GM12878 (cell line): ENCODE results near the gene SFXN5. TPM values are rescaled to one million over a fixed set of nuclear protein-coding genes. Genes with fewer than 3 reads are reported as not detected.

Source experiments
- ATAC-seq: fragments of 200-7000 bp; cut with Tn5 transposase; 3 replicates; pipeline ENCODE4 v1.9.1; 2020; ENCODE audit warnings: mild to moderate bottlenecking, moderate library complexity
- BruUV-seq: library from RNA; stranded (reverse); fragments of 400-500 nt; replicated peaks from 2 replicates; lab custom pipeline; 2021; lab: Mats Ljungman, UMichigan
- CTCF ChIA-PET: fragments of 300-600 bp; sonication (Branson Sonifier 250); formaldehyde crosslinking; extraction: SDS; loops from one replicate; lab custom pipeline; 2021; ENCODE audit warnings: inconsistent platforms; lab: Yijun Ruan, JAX
- POLR2A ChIA-PET: fragments of 350-600 bp; formaldehyde crosslinking; extraction: SDS; loops from one replicate; lab custom pipeline; 2021; ENCODE audit warnings: inconsistent platforms; lab: Charles Lee
- RAD21 ChIA-PET: fragments of 300-600 bp; sonication (Branson Sonifier 250); formaldehyde crosslinking; loops from one replicate; lab custom pipeline; 2023; ENCODE audit warnings: antibody characterized with exemption; ENCODE audit not compliant: unreplicated experiment; lab: Charles Lee
- SMC1A ChIA-PET: fragments of 300-600 bp; sonication (Branson Sonifier 250); formaldehyde crosslinking; loops from one replicate; lab custom pipeline; 2023; ENCODE audit not compliant: unreplicated experiment, uncharacterized antibody; lab: Charles Lee
- DNase-seq: peaks from one replicate; pipeline ENCODE4 v3.0.0-alpha.2; 2011; ENCODE audit warnings: low read depth, low spot score
- FAIRE-seq: peaks from 3 replicates; lab custom pipeline; 2011; peaks lifted over from hg19 to GRCh38; lab: Jason Lieb, UNC
- H2AFZ ChIP-seq: 2 replicates; pipeline ENCODE4 v1.6.0; 2011; ENCODE audit warnings: low read depth, low read length, control low read depth; ENCODE audit not compliant: control insufficient read depth
- H3K27ac ChIP-seq: 2 replicates; pipeline ENCODE4 v1.5.1; 2011; ENCODE audit warnings: control low read depth; ENCODE audit not compliant: control insufficient read depth, insufficient read depth
- H3K27me3 ChIP-seq, 2 experiments: replicated peaks in 1 of 2; 2 replicates each; pipeline versions ENCODE4 v1.6.0 to v1.6.1; 2011; ENCODE audit warnings: low read length in 1 of 2; ENCODE audit not compliant: control insufficient read depth in 2 of 2, insufficient read depth in 2 of 2
- H3K36me3 ChIP-seq, 2 experiments: 2 replicates each; pipeline ENCODE4 v1.5.1; 2011; ENCODE audit warnings: low read length in 1 of 2; ENCODE audit not compliant: control insufficient read depth in 2 of 2, insufficient read depth in 2 of 2
- H3K4me1 ChIP-seq: 2 replicates; pipeline ENCODE4 v1.6.1; 2011; ENCODE audit warnings: mild to moderate bottlenecking, low read length, moderate library complexity, mixed read lengths; ENCODE audit not compliant: control insufficient read depth, insufficient read depth
- H3K4me2 ChIP-seq: 2 replicates; pipeline ENCODE4 v1.6.0; 2011; ENCODE audit warnings: control low read depth; ENCODE audit not compliant: control insufficient read depth, insufficient read depth
- H3K4me3 ChIP-seq: fragments of 200-600 bp; sonication (generic); 2 replicates; pipeline ENCODE4 v1.5.1; 2016
- H3K79me2 ChIP-seq: 2 replicates; pipeline ENCODE4 v1.6.0; 2011; ENCODE audit warnings: low read length; ENCODE audit not compliant: control insufficient read depth, insufficient read depth
- H3K9ac ChIP-seq: 2 replicates; pipeline ENCODE4 v1.8.0; 2011; ENCODE audit warnings: low read length, control low read depth, mixed read lengths; ENCODE audit not compliant: control insufficient read depth, insufficient read depth
- H3K9me3 ChIP-seq: replicated peaks from 3 replicates; pipeline ENCODE4 v1.5.1; 2011; ENCODE audit warnings: mild to moderate bottlenecking, low read length; ENCODE audit not compliant: control insufficient read depth, insufficient read depth
- H4K20me1 ChIP-seq: 2 replicates; pipeline ENCODE4 v1.6.0; 2011; ENCODE audit not compliant: control insufficient read depth, insufficient read depth
- EZH2 ChIP-seq: IDR thresholded peaks from 2 replicates; pipeline ENCODE4 v1.6.1; 2012; ENCODE audit warnings: low read depth, mild to moderate bottlenecking, control low read depth, inconsistent platforms, low read length, borderline replicate concordance; ENCODE audit not compliant: control insufficient read depth
- HCFC1 ChIP-seq: fragments of 150-350 bp; IDR thresholded peaks from 2 replicates; pipeline ENCODE4 v1.6.1; 2014; ENCODE audit warnings: low read length
- IKZF1 ChIP-seq: fragments of 450-650 bp; conservative IDR thresholded peaks from 2 replicates; pipeline ENCODE4 v1.6.1; 2017; ENCODE audit warnings: antibody characterized with exemption, mild to moderate bottlenecking
- JUNB ChIP-seq: IDR thresholded peaks from 2 replicates; pipeline ENCODE4 v1.6.1; 2016; ENCODE audit warnings: antibody characterized with exemption, mild to moderate bottlenecking
- NR2C1 ChIP-seq: fragments of 450-650 bp; IDR thresholded peaks from 2 replicates; pipeline ENCODE4 v1.6.1; 2017; ENCODE audit warnings: antibody characterized with exemption, mild to moderate bottlenecking, moderate library complexity
- PAX5 ChIP-seq: IDR thresholded peaks from 2 replicates; pipeline ENCODE4 v1.6.1; 2011; ENCODE audit warnings: low read depth, low read length, borderline replicate concordance
- ZNF384 ChIP-seq: IDR thresholded peaks from 2 replicates; pipeline ENCODE4 v1.6.1; 2012; ENCODE audit warnings: low read depth, mild to moderate bottlenecking, low read length, improper control_type of control experiment, borderline replicate concordance
- WGBS: methylation state at CpG from one replicate; pipeline ENCODE4 v1.1.6; 2016; ENCODE audit warnings: low lambda C conversion rate; ENCODE audit not compliant: insufficient replicate concordance, insufficient coverage; ENCODE audit errors: missing lambda C conversion rate; 5-methylcytosine and 5-hydroxymethylcytosine counted together
- in situ Hi-C: fragments of 300-500 bp; cut with MboI; formaldehyde crosslinking; loops from 9 replicates; pipeline ENCODE4 v1.14.3; 2018; ENCODE audit warnings: mixed read lengths
- intact Hi-C: fragments of 100-400 bp; cut with micrococcal nuclease; formaldehyde crosslinking; loops from one replicate; pipeline ENCODE4 v1.14.2; 2022; ENCODE audit not compliant: unreplicated experiment
- polyA plus RNA-seq, 11 experiments: library from polyadenylated mRNA; depleted of rRNA in 4 of 11; unstranded in 6 of 11; stranded (reverse) in 5 of 11; fragments of >200 nt; fragmentation: Nextera tagmentation in 4 of 11; fragmentation: Illumina TruSeq in 1 of 11; extraction: Ambion mirVana in 4 of 11; extraction: Trizol in 1 of 11; gene quantifications; 1 replicate in 1 of 11; 2 replicates in 10 of 11; pipeline versions ENCODE4 v1.2.1 to v1.2.3, GENCODE V29; 2011 to 2016; ENCODE audit warnings: inconsistent platforms in 2 of 11, missing spikeins in 2 of 11, low read depth in 1 of 11
- total RNA-seq, 4 experiments: library from RNA; depleted of rRNA in 3 of 4; stranded (reverse); fragments of >200 nt in 3 of 4; fragmentation: Illumina TruSeq in 1 of 4; extraction: Trizol in 1 of 4; gene quantifications; 2 replicates each; pipeline versions ENCODE4 v1.2.1 to v1.2.3, GENCODE V29; 2013 to 2021
- TF ChIP-seq, protein P1 (sequence below): fragments of 450-650 bp; IDR thresholded peaks from 2 replicates; pipeline ENCODE4 v1.6.1; 2016; ENCODE audit warnings: mild to moderate bottlenecking

SFXN5 gene
- total and polyA plus RNA-seq, 10 of the 15 experiments (the other 5 are each of a cell fraction or from before 2014, with no cell fraction given) = 3.3 to 15.9 (median 11.2) TPM

- peaks cover 9% of the 10 kb centered on the region for H3K4me1 ChIP-seq
- no peak overlapping the region for H3K27ac ChIP-seq
- peak overlapping the region; percentile 75 for H3K4me3 ChIP-seq
- H3K79me2 ChIP-seq = no peaks in the 10 kb centered on the region
- peak overlapping the region; percentile 39; the same call in 1 of the 2 replicates for H3K9ac ChIP-seq
- H3K27me3 ChIP-seq = peaks cover 9 to 45% of the 10 kb centered on the region in 2 experiments
- TF ChIP-seq HCFC1 (no peak), NR2C1 (no peak), PAX5 (no peak)
- H3K4me2 ChIP-seq = peak overlapping the region; percentile 90
- intact Hi-C loops = loop anchor here (5.0 kb wide), 1 partner anchor 157 kb away; the partner anchor contains the start of gene SFXN5
- RAD21 ChIA-PET = interaction anchor here (1.4 to 6.7 kb wide), 3 partner anchors 17 to 58 kb away, joined by 4 to 88 read pairs (median 7); no protein-coding TSS in a partner anchor
- DNase-seq = no peak
- SMC1A ChIA-PET = interaction anchor here (1.3 to 5.6 kb wide), 5 partner anchors 11 to 22 kb away, joined by 3 to 48 read pairs (median 6); no protein-coding TSS in a partner anchor
- no peaks in the 10 kb centered on the region for H3K36me3 ChIP-seq
- peak; percentile 35 for FAIRE-seq
- no peak overlapping the region for H2AFZ ChIP-seq
- ATAC-seq = no peak
- 45% methylated on average over 24 of the region's 26 CpGs for WGBS
- no peaks in the 10 kb centered on the region for H3K9me3 ChIP-seq
- POLR2A ChIA-PET = interaction anchor here (1.0 to 5.8 kb wide), 3 partner anchors 17 to 28 kb away, joined by 3 to 42 read pairs (median 6); partner anchors contain the start of gene SPR
- BruUV-seq = TSS peak; percentile 73
- CTCF ChIA-PET = interaction anchor here (1.0 to 6.3 kb wide), 5 partner anchors 11 to 262 kb away, joined by 4 to 106 read pairs (median 5); no protein-coding TSS in a partner anchor
- H4K20me1 ChIP-seq = no peaks in the 10 kb centered on the region
- in situ Hi-C loops = no loop called here
Measured at GRCh38 chr2:72915320-72915906, 156.1 kb downstream of the SFXN5 start.

GRCh38 chr2:72914589-72915319 is 156.8 kb downstream of the SFXN5 start:
- DNase-seq (no peak), FAIRE-seq (no peak)
- CTCF ChIA-PET = interaction anchor here (1.0 to 6.3 kb wide), 5 partner anchors 12 to 263 kb away, joined by 4 to 106 read pairs (median 5); no protein-coding TSS in a partner anchor

More at GRCh38 chr2:72914589-72915319, 156.8 kb downstream of the SFXN5 start:
- no TSS peak for BruUV-seq
- Histone ChIP-seq H4K20me1 (no peaks in the 10 kb centered on the region), H3K9ac (no peak overlapping the region), H3K9me3 (no peaks in the 10 kb centered on the region), H3K4me1 (peaks cover 9% of the 10 kb centered on the region), H3K79me2 (no peaks in the 10 kb centered on the region), H3K4me3 (no peak overlapping the region), H3K27ac (no peak overlapping the region), H3K36me3 (no peaks in the 10 kb centered on the region), H2AFZ (no peak overlapping the region), H3K4me2 (peak overlapping the region; percentile 90; the same call in 1 of the 2 replicates), H3K27me3 (peaks cover 9 to 38% of the 10 kb centered on the region in 2 experiments)
- intact Hi-C loops = loop anchor here (5.0 kb wide), 1 partner anchor 158 kb away; the partner anchor contains the start of gene SFXN5
- RAD21 ChIA-PET = interaction anchor here (1.4 to 6.7 kb wide), 3 partner anchors 16 to 59 kb away, joined by 4 to 88 read pairs (median 7); no protein-coding TSS in a partner anchor
- TF ChIP-seq, protein P1, sequence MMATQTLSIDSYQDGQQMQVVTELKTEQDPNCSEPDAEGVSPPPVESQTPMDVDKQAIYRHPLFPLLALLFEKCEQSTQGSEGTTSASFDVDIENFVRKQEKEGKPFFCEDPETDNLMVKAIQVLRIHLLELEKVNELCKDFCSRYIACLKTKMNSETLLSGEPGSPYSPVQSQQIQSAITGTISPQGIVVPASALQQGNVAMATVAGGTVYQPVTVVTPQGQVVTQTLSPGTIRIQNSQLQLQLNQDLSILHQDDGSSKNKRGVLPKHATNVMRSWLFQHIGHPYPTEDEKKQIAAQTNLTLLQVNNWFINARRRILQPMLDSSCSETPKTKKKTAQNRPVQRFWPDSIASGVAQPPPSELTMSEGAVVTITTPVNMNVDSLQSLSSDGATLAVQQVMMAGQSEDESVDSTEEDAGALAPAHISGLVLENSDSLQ = peak; percentile 41; the same call in 1 of the 2 replicates
- TF ChIP-seq JUNB = no peak
- peak; percentile 14; the same call in 1 of the 2 replicates for TF ChIP-seq IKZF1
- TF ChIP-seq EZH2 = 0 out of 2 replicates have a peak, but pooled peaks have one; percentile 50
- no peak for TF ChIP-seq ZNF384
- in situ Hi-C loops = no loop called here
- POLR2A ChIA-PET = interaction anchor here (0.6 to 5.8 kb wide), 4 partner anchors 12 to 27 kb away, joined by 3 to 42 read pairs (median 4); partner anchors contain the start of gene SPR
- SMC1A ChIA-PET = interaction anchor here (1.3 to 5.6 kb wide), 5 partner anchors 12 to 21 kb away, joined by 3 to 48 read pairs (median 6); no protein-coding TSS in a partner anchor
- no peak for ATAC-seq
- WGBS = 13% methylated on average over 17 of the region's 17 CpGs
